Stimulated activated naive CD4-positive, alpha-beta T cell (primary cell): ENCODE measurements around the gene TTC17.

ENCODE experiments used
- DNase-seq, 6 experiments: peaks; one replicate each; lab custom pipeline; 2025; lab: John Stamatoyannopoulos, UW

TTC17 gene

GRCh38 chr11:43523632-43524031 is 164.9 kb downstream of the TTC17 start:
- DNase-seq: no peak

GRCh38 chr11:43532041-43532440 is 173.3 kb downstream of the TTC17 start:
- DNase-seq: no peak

GRCh38 chr11:43537833-43538615 is 179.3 kb downstream of the TTC17 start:
- no peak for DNase-seq

GRCh38 chr11:43541993-43542392 is 183.3 kb downstream of the TTC17 start:
- no peak for DNase-seq

GRCh38 chr11:43542750-43543712 is 184.3 kb downstream of the TTC17 start:
- DNase-seq: no peak
